Prostate gland (tissue), 2 donors: ENCODE data around the gene AKT1.
"Not testable (repeated sequence)": the region's sequence is repeated elsewhere in the genome, so short reads cannot be mapped to it uniquely, and the experiment has no call there.

Source experiments
- CTCF ChIP-seq, 4 experiments: fragments of 200-600 bp in 2 of 4; fragments of 450-650 bp in 2 of 4; sonication (generic) in 2 of 4; IDR thresholded peaks; 1 replicate in 3 of 4; 2 replicates in 1 of 4; pipeline ENCODE4 v1.5.1; 2016 to 2019; ENCODE audit warnings: antibody characterized with exemption in 4 of 4, mild to moderate bottlenecking in 2 of 4, moderate library complexity in 2 of 4
- POLR2AphosphoS5 ChIP-seq: sonication (generic); formaldehyde crosslinking; IDR thresholded peaks from one replicate; pipeline ENCODE4 v1.6.1; 2017; ENCODE audit warnings: antibody characterized with exemption

DNA sequence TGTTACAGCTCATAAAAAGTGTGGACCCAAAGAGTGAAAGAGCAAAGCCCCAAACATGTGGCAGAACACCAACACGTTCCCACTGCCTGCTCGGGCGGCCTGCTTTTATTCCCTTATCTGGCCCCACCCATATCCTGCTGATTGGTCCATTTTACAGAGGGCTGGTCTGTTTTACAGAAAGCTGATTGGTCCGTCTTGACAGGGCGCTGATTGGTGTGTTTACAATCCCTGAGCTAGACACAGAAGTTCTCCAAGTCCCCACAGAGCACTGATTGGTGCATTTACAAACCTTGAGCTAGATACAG lies 44.8 kb downstream of the AKT1 start:
- TF ChIP-seq CTCF (IDR thresholded peaks at IDR 0.05); POLR2AphosphoS5: not testable (repeated sequence)
